Stimulated activated CD8-positive, alpha-beta memory T cell treated with anti-CD3 and anti-CD28 coated beads, Interleukin-4, amount 100 ng/mL, for 24 hours (primary cell): ENCODE results near the gene RHPN2.

Experiments
- DNase-seq: peaks from one replicate; pipeline ENCODE4 v3.0.0-alpha.2; 2020; ENCODE audit warnings: low read depth

The RHPN2 gene

DNA sequence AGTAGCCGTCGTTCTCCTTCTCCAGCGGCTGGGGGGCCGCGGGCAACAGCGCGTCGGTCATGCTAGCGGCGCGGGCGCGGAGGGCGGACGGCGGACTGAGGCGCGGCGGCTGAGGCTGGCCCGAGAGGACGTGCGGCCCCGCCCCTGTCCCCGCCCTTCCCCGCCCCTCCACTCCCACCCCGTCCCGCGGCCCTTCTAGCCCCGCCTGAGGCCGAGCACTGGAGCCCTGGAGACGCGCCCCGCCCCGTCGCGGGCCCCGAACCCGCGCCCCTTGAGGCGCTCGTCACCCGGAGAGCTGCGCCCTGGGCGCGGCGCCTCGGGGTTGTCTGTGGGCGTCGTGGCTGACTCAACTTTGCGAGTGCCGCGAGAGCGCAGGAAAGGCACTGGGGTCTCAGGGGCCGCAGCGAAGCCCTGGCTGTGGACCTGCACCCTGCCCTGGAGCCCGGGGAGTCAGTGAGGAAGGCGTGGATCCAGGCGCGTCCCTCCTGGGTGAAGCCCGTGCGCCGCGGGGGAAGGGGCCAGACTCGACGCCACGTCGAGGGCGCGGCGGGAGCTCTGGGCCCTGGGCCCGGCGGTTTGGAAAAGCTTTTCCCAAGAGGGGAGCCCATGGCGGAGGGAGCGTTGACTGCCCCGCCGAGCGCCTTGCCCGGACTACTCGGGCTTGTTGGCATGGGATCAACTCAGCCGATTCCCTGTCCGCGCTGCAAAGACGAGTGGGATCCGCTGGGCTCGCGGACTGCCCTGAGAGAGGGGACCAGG lies at the start of gene RHPN2:
TSS of gene RHPN2 (minus strand) at position 97 of the 759 bp plus-strand sequence. CDS start at position 61, 36 bp downstream.
- peak; percentile 57 for DNase-seq

- DNase-seq = no peak
Observed at GRCh38 chr19:33114312-33114711, 49.6 kb upstream of the RHPN2 start.

DNA sequence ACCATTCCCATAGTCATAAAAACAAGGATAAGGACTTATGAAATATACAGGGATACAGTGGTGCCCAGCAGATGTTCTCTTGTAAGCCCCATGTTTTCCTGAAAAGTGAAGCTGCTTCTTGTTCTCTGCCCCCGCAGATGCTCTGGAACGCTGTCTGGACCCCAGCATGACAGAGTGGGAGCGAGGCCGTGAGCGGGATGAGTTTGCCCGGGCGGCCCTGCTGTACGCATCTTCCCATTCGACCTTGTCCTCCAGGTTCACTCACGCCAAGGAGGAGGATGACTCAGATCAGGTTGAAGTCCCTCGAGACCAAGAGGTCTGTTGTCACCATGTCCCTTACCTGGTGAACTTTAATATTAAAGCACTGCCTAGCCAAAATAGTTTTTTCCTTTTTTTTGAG lies 46.9 kb upstream of the RHPN2 start:
- no peak for DNase-seq

DNA sequence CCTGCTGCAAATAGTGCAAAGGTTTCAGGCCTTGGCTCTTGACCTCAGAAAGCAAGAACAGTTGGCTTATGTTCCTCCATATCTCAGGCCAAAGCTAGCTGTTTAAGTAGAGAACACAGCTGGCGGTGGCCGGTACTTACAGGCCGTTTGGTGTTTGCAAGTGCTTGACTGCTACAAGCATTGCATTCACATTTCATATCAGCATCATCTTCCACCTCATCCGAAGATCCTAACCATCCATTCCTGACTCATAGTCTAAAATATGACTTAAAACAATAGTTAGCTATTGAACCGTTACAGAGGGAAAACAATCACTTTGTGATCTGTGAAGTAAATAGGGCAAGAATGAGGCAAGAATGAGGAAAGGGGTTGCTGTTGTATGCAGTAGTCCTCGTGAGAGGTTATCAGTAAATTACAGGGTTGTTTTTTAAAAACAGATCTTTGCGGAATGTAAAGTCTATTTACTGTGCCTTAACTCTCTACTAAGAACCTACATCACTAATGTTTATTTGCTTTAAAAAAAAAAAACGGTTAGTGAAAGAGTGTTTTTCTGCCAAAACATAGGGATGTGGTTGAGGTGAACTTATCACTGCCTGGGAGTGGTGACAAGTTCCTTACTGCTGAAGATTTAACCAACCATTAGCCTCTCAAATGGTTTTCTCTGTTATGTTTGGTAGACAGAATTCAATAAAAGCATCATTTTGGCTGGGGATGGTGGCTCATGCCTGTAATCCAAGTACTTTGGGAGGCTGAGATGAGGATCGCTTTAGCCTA lies 45.6 kb upstream of the RHPN2 start:
- no peak for DNase-seq

DNA sequence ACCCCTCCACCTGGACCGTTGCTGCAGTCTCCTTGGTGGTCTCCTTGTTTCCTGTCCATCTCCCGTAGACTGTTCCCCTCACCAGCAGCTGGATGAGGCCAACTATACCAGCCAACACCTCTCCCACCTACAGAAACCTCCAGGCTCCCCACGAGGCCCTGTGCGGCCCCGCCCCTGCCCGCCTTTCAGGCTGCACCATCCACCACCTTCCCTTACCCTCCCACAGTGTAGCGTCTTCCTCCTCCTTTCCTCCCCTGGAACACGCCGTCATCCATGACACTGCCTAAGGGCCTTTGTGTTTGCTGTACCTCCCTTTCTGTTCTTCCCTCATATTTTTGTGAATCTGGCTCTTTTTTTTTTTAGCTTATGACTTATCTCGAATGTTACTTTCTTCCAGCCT lies 43.5 kb upstream of the RHPN2 start:
- DNase-seq = no peak

DNA sequence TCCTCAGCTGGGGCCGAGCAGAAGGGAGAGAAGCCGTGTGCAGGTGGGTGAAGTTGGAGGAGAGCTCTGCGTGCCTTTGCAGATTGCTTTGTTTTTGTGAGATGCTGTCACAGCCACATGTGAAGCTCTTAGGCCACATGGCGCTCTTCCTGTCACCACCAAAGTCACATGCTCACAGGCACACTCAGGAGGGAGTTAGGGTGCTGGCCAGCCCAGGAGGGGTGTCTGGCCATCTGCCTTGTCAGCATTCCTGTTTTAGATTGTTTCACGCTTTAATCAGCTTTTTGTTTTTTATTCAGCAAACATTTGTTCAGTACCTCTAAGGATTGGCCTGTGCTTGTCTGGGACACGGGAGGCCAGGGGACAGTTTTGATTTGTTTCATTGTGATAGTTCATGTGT lies 38.2 kb upstream of the RHPN2 start:
- no peak for DNase-seq

DNA sequence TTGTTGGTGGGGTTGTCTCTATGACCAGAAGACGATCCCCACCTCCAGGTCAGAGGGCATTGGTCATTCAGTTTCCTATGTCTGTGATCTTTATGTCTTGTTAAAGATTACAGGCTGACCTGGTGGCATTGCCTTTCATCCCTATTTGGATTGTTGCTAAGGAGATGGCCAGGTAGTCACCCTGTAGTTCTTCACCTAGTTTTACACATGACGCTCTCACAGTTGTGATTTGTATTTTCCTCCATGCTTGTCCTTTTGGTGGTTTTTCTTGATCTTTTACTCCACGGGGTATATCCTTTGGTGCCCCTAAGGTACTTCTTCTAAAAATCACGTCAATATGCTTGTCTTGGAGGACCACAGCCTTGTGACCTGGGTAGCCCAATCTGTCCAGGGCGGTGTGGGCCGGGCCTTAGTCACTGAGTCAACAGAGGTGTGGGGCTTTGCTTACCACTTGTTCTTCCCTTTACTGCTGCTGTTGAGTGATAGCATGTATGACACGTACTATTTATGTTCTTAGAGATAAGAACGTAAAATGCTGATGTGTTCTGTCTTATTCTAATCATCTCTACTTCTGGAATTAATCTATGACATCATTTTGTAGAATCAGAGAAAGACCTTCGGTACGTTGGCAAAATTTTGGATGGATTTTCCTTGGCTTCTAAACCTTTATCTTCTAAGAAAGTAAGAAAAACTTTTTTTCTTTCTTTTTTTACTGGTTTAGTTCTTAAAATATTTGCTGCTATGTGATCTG lies 36.4 kb upstream of the RHPN2 start:
- DNase-seq = no peak

DNA sequence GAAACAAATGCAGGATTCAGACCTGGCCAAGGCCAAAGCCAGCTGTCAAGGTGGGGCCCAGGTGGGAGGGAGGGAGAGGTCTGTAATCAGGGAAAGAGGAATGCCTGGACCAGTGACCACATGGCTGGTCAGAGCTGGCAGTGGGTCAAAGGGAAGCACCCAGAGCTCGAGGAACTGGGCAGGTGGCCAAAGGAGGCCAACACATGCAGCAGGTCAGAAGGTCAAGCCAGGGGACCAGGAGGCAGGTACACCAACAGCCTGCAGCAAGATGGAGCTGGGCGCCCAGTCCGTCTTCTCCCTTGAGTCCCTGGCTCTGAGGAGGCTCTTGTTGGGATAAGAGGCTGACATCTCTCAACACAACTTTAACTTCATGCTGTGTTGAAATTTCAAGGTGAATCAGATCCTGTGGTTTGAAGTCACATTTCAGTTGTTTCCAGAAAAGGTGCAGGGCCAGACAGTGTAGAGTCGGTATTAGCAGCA lies 33.4 kb upstream of the RHPN2 start:
- DNase-seq = no peak

GRCh38 chr19:33096005-33096404 lies 31.3 kb upstream of the RHPN2 start:
- DNase-seq = no peak

- no peak for DNase-seq
Observed at GRCh38 chr19:33094436-33095067, 29.9 kb upstream of the RHPN2 start.

DNA sequence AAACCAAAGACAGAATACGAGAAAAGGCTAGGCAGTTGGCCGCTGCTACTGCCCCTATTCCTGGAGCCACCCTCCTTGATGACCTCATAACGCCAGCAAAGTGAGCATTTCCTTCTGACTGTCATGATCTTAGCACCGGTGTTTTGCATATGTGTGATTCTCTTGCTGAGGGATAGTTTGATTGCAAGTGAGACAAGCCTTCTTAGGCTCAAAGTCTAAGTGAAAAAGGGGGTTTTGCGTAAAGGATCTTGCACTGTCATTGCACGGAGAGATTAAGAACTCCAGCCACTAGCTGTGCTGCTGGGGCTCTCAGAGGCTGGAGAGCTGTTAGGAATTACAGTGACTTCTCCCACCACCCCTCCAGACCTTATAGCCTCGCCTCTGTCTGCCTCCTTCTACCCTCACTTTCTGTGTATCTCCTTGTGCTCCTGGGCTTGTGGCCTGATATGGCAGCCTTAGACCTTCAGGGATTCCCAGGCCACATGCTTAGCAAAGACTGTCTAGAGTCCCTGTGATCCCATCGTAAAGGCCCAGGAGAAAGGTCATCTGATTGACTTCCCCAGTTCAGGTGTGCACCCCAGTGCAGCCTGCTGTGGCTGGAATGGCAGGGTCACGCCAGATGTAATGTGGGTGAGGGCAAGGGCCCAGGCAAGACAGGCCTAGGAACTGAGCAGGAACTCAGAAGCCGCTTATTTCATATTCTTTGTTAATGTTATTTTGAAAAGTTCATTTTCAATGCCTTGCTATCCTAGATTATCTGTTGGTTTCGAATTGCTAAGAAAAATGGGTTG lies 28.9 kb upstream of the RHPN2 start:
- no peak for DNase-seq

GRCh38 chr19:33090179-33090578 lies 25.5 kb upstream of the RHPN2 start:
- DNase-seq = no peak

DNA sequence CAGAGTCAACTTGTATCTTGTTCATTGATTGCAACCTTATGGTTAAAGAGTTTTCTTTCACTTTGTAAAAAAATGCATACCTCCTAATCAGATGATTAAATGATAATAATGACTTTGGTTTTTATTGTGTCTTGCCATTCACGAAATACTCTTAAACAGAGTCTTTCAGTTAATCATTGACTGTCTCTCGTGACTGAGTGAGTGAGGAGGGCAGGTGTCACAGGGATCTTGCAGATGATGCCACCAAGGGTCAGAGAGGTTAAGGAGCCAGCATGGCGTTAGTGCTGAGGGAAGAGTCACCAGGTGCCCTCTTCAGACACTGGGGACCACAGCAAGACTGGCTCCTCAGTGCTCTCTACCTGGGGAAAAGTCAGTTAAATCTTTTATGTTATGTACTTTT lies 24.3 kb upstream of the RHPN2 start:
- DNase-seq = no peak

GRCh38 chr19:33086955-33087354 lies 22.3 kb upstream of the RHPN2 start:
- DNase-seq = no peak

DNA sequence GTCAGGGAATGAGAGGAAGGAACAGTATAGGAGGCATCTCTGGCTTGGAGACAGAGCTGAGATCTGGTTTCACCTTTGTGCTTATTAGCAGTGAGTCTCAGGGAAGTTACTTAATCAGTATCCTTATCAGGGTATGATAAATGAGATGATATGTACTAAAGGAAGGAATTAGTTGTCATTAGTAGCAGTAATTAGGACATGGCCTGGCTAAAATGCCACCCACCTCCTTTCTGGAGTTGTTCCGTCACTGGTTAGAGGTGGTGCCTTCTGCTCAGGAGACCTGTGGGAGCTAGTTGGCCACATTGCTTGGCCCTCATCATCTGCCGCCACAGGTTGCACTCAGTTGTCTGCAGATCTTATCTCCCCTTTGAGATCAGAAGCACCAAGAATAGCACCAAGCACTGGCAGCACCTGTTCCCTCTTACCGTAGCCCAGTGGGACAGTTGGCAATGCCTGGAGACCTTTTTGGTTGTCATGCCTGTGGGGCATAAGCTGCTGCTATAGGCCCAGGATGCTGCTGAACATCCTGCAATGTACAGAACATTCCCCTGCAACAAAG lies 21.0 kb upstream of the RHPN2 start:
- DNase-seq = no peak

DNA sequence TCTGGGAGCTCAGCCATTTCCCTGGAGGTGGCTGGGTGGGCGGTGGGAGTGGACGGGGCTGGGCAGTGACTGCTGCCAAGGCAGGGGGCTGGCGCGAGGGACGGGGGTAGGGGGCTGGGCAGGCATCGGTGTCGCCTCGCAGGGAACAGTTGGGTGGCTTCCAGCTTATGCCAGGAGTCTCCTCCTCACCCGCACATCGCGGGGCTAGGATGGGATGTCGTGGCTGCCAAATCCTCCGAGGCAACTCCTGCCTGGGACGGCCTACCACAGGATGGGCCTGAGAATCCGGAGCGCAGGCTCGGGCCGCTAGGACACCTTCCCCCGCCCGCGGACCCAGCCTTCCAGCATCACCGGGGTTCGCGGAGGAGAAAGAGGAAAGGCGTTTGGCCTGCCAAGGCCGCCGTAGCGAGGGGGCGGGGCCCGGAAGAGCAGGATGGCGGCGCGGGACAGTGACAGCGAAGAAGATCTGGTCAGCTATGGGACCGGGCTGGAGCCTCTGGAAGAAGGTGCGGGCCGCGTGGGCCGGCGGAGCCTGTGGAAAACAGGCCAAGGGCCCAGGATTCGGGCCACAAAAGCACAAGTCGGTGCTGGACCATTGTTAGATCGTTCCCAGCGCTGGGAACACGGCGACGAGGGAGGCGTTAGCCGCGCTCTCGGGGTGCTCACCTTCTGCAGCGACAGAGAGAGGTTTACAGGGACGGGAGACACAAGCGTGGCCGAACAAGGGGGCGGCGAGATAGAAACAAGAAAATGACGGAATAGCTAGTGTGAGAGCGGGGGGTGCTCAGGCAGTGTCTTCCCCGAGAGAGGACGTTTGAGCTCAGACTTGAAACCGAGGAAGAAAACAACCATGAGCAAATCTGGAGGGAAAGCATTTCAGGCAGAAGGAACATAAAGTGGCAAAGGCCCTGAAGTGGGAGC lies 16.3 kb upstream of the RHPN2 start, which contains the start of gene GPATCH1:
TSS of gene GPATCH1 (plus strand) at position 421 of the 921 bp plus-strand sequence. CDS start at position 434, 13 bp downstream.
- peak; percentile 79 for DNase-seq

DNA sequence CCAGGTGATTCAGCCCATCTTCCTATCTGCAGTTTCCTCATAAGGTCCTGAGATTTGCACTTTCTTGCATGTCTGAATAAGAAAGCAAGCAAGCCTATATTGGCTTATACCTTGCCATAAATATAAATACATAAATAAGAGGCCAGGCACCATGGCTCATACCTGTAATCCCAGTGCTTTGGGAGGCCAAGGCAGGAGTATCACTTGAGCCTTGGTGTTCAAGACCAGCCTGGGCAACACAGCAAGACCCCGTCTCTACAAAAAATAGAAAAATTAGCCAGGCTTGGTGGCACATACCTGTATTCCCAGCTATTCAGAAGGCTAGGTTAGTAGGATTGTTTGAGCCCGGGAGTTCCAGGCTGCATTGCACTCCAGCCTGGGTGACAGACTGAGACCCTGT lies 10.8 kb upstream of the RHPN2 start:
- no peak for DNase-seq

- no peak for DNase-seq
Observed at GRCh38 chr19:33071887-33072286, 7.2 kb upstream of the RHPN2 start.

DNA sequence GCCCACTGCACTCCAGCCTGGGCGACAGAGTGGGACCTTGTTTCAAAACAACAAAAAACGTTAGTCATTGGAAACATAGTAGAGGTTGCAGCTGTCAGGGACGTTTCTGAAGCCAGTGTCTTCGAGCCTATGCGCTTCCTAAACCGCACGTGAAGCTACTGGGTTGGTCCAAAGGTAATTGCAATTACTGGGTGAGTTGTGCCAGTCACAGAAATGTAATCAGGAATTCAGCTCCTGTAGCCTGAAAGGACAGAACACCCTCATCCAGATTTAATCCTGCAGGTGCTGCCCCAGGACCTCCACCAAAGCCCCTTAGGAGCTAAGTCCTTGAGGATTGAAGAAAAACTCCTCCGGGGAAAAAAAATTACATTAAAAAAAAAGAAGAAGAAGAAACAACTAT lies 2.4 kb upstream of the RHPN2 start:
- DNase-seq = no peak

DNA sequence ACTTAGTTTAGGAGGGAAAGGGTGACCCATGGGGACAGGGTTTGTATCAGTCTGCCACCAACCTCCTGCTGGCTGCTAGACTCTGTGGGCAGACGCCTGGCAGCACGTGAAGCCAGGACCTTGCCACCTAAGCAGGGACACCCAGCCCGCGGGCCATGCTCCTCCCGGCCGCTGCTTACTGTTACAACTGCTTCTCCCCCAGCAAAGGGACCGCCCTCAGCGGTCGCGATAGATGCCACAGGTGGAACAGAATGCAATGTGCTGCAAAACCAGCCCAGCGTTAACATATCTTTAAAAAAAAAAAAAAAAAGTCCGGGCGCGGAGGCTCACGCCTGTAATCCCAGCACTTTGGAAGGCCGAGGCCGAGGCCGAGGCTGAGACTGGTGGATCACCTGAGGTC lies 1.9 kb upstream of the RHPN2 start:
- DNase-seq = no peak
